Liver (tissue), 9 donors: ENCODE data around the gene TCF7L2. TPM values are rescaled to one million over a fixed set of nuclear protein-coding genes. Genes with fewer than 3 reads are reported as not detected.

Source experiments
- DNase-seq: peaks from one replicate; pipeline ENCODE4 v3.0.0-alpha.2; 2017; ENCODE audit warnings: low spot score
- H3K27ac ChIP-seq, 2 donors: one replicate each; pipeline ENCODE4 v1.7.0; 2013; ENCODE audit warnings: inconsistent platforms in 2 of 2, low read length in 2 of 2, control low read depth in 1 of 2, low read depth in 1 of 2, mild to moderate bottlenecking in 1 of 2
- H3K27me3 ChIP-seq, 4 donors: one replicate each; pipeline versions ENCODE4 v1.6.1 to v1.7.0; 2013; ENCODE audit warnings: low read length in 3 of 4, inconsistent platforms in 1 of 4, mild to moderate bottlenecking in 1 of 4, moderate library complexity in 1 of 4; ENCODE audit not compliant: control insufficient read depth in 4 of 4, insufficient read depth in 4 of 4
- H3K36me3 ChIP-seq, 4 donors: one replicate each; pipeline versions ENCODE4 v1.6.1 to v1.7.0; 2013; ENCODE audit warnings: low read length in 3 of 4, mild to moderate bottlenecking in 3 of 4, low read depth in 1 of 4, moderate library complexity in 1 of 4; ENCODE audit not compliant: control insufficient read depth in 4 of 4, insufficient read depth in 3 of 4
- H3K4me1 ChIP-seq, 4 donors: one replicate each; pipeline versions ENCODE4 v1.6.1 to v1.7.0; 2013; ENCODE audit warnings: low read length in 3 of 4, mild to moderate bottlenecking in 3 of 4, moderate library complexity in 1 of 4; ENCODE audit not compliant: control insufficient read depth in 4 of 4, insufficient read depth in 4 of 4
- H3K4me3 ChIP-seq, 3 donors: one replicate each; pipeline versions ENCODE4 v1.6.1 to v1.7.0; 2013; ENCODE audit warnings: low read length in 3 of 3, control low read depth in 1 of 3, low read depth in 1 of 3, mild to moderate bottlenecking in 1 of 3
- H3K9ac ChIP-seq, 2 donors: one replicate each; pipeline ENCODE4 v1.7.0; 2013; ENCODE audit warnings: low read length in 2 of 2, mild to moderate bottlenecking in 2 of 2, moderate library complexity in 2 of 2, control low read depth in 1 of 2, low read depth in 1 of 2
- H3K9me3 ChIP-seq, 4 donors: one replicate each; pipeline versions ENCODE4 v1.6.1 to v1.7.0; 2013; ENCODE audit warnings: low read length in 3 of 4; ENCODE audit not compliant: control insufficient read depth in 4 of 4
- ATF3 ChIP-seq: IDR thresholded peaks from 2 replicates; pipeline ENCODE4 v1.6.1; 2016; ENCODE audit warnings: antibody characterized with exemption
- CTCF ChIP-seq: fragments of 150-350 bp; IDR thresholded peaks from 2 replicates; pipeline ENCODE4 v1.5.1; 2017; ENCODE audit warnings: improper control_type of control experiment, low read depth, low read length; ENCODE audit not compliant: missing input control
- EGR1 ChIP-seq, 2 donors: IDR thresholded peaks; 2 replicates each; pipeline ENCODE4 v1.6.1; 2016 to 2018; ENCODE audit warnings: antibody characterized with exemption in 2 of 2, low read depth in 2 of 2
- FOXA1 ChIP-seq: IDR thresholded peaks from 2 replicates; pipeline ENCODE4 v1.6.1; 2016; ENCODE audit warnings: antibody characterized with exemption
- FOXA2 ChIP-seq: IDR thresholded peaks from 2 replicates; pipeline ENCODE4 v1.6.1; 2016; ENCODE audit warnings: antibody characterized with exemption
- GABPA ChIP-seq, 2 donors: IDR thresholded peaks in 1 of 2; conservative IDR thresholded peaks in 1 of 2; 2 replicates each; pipeline ENCODE4 v1.6.1; 2016; ENCODE audit warnings: antibody characterized with exemption in 2 of 2, mild to moderate bottlenecking in 1 of 2, moderate library complexity in 1 of 2
- HNF4A ChIP-seq, 2 donors: conservative IDR thresholded peaks; 2 replicates each; pipeline ENCODE4 v1.6.1; 2016; ENCODE audit warnings: antibody characterized with exemption in 2 of 2, mild to moderate bottlenecking in 2 of 2
- HNF4G ChIP-seq: IDR thresholded peaks from 2 replicates; pipeline ENCODE4 v1.6.1; 2016; ENCODE audit warnings: antibody characterized with exemption
- JUND ChIP-seq, 2 donors: IDR thresholded peaks; 2 replicates each; pipeline ENCODE4 v1.6.1; 2016; ENCODE audit warnings: antibody characterized with exemption in 2 of 2
- MAX ChIP-seq: IDR thresholded peaks from 2 replicates; pipeline ENCODE4 v1.6.1; 2016; ENCODE audit warnings: antibody characterized with exemption
- NR2F2 ChIP-seq: IDR thresholded peaks from 2 replicates; pipeline ENCODE4 v1.6.1; 2016; ENCODE audit warnings: antibody characterized with exemption
- RAD21 ChIP-seq, 2 donors: IDR thresholded peaks; 2 replicates each; pipeline ENCODE4 v1.6.1; 2016; ENCODE audit warnings: antibody characterized with exemption in 2 of 2, mild to moderate bottlenecking in 2 of 2
- REST ChIP-seq: IDR thresholded peaks from 2 replicates; pipeline ENCODE4 v1.6.1; 2016; ENCODE audit warnings: antibody characterized with exemption, mild to moderate bottlenecking
- RXRA ChIP-seq, 2 donors: IDR thresholded peaks; 2 replicates each; pipeline ENCODE4 v1.6.1; 2017 to 2018; ENCODE audit warnings: antibody characterized with exemption in 2 of 2, mild to moderate bottlenecking in 1 of 2
- SP1 ChIP-seq: IDR thresholded peaks from 2 replicates; pipeline ENCODE4 v1.6.1; 2018; ENCODE audit warnings: antibody characterized with exemption, mild to moderate bottlenecking
- TAF1 ChIP-seq: conservative IDR thresholded peaks from 2 replicates; pipeline ENCODE4 v1.6.1; 2016; ENCODE audit warnings: antibody characterized with exemption, mild to moderate bottlenecking
- YY1 ChIP-seq: IDR thresholded peaks from 2 replicates; pipeline ENCODE4 v1.6.1; 2016; ENCODE audit warnings: antibody characterized with exemption, mild to moderate bottlenecking
- ZBTB33 ChIP-seq: IDR thresholded peaks from 2 replicates; pipeline ENCODE4 v1.6.1; 2016; ENCODE audit warnings: antibody characterized with exemption
- WGBS: extraction: QIAGEN DNeasy Blood & Tissue Kit; methylation state at CpG from one replicate; pipeline ENCODE4 v1.1.7; 2013; 5-methylcytosine and 5-hydroxymethylcytosine counted together
- polyA plus RNA-seq, 2 donors: library from polyadenylated mRNA; stranded (reverse) in 1 of 2; unstranded in 1 of 2; fragments of 200-250 nt in 1 of 2; fragments of >200 nt in 1 of 2; fragmentation: Nextera tagmentation in 1 of 2; extraction: Ambion mirVana in 1 of 2; gene quantifications; one replicate each; pipeline versions ENCODE4 v1.2.1 to v1.2.3, GENCODE V29; 2013 to 2015
- total RNA-seq, 2 donors: library from RNA; depleted of rRNA; stranded (reverse); fragments of >200 nt; gene quantifications; one replicate each; pipeline ENCODE4 v1.2.3, GENCODE V29; 2014
- donor health status: healthy.
- donor health status: healthy.
- donor health status: healthy.
- donor health status: healthy.
- donor health status: healthy.

The TCF7L2 gene
- total and polyA plus RNA-seq, 4 donors = 4.9 to 18.0 (median 8.3) TPM

GRCh38 chr10:112981553-112981952 is 31.5 kb downstream of the TCF7L2 start (continued):
- no peak for TF ChIP-seq GABPA (IDR thresholded peaks at IDR 0.05 in 1 of 2, conservative IDR thresholded peaks at IDR 0.05 in 1 of 2)

GRCh38 chr10:112983444-112984056 is 33.5 kb downstream of the TCF7L2 start:
- H3K9ac ChIP-seq = no peak overlapping the region
- H3K27me3 ChIP-seq = no peaks in the 10 kb centered on the region
- H3K9me3 ChIP-seq = no peaks in the 10 kb centered on the region
- H3K4me3 ChIP-seq = no peak overlapping the region
- TF ChIP-seq REST (no peak), JUND (IDR thresholded peaks at IDR 0.05) (no peak), EGR1 (IDR thresholded peaks at IDR 0.05; ENCODE audit: low read depth in 2 of 2) (no peak), RXRA (IDR thresholded peaks at IDR 0.05) (no peak), YY1 (no peak), FOXA2 (no peak), SP1 (no peak), ATF3 (no peak)
- no peak overlapping the region for H3K27ac ChIP-seq
- 92% methylated on average over 9 of the region's 9 CpGs for WGBS
- H3K36me3 ChIP-seq = peaks cover 0 to 8% (median 6%) of the 10 kb centered on the region in 4 donors
- peaks cover 0 to 4% (median 1%) of the 10 kb centered on the region in 4 donors for H3K4me1 ChIP-seq
- no peak for DNase-seq

GRCh38 chr10:112984756-112985155 is 34.7 kb downstream of the TCF7L2 start:
- peaks cover under 1 to 9% (median 6%) of the 10 kb centered on the region in 4 donors for H3K36me3 ChIP-seq
- DNase-seq = no peak
- peaks cover 0 to 4% (median 1%) of the 10 kb centered on the region in 4 donors for H3K4me1 ChIP-seq

More at GRCh38 chr10:112984756-112985155, 34.7 kb downstream of the TCF7L2 start:
- WGBS = 88% methylated on average over 8 of the region's 8 CpGs
- no peak overlapping the region for H3K4me3 ChIP-seq
- TF ChIP-seq JUND (IDR thresholded peaks at IDR 0.05) (no peak), ATF3 (no peak), HNF4G (no peak), RAD21 (IDR thresholded peaks at IDR 0.05) (no peak), MAX (no peak), YY1 (no peak), NR2F2 (no peak), FOXA2 (no peak), ZBTB33 (no peak), HNF4A (conservative IDR thresholded peaks at IDR 0.05) (no peak), GABPA (IDR thresholded peaks at IDR 0.05 in 1 of 2, conservative IDR thresholded peaks at IDR 0.05 in 1 of 2) (no peak), RXRA (IDR thresholded peaks at IDR 0.05) (no peak), EGR1 (IDR thresholded peaks at IDR 0.05; ENCODE audit: low read depth in 2 of 2) (no peak), CTCF (no peak), REST (no peak), FOXA1 (no peak), TAF1 (no peak), SP1 (no peak)
- H3K27ac ChIP-seq = no peak overlapping the region
- H3K9ac ChIP-seq = no peak overlapping the region
- no peaks in the 10 kb centered on the region for H3K27me3 ChIP-seq
- no peaks in the 10 kb centered on the region for H3K9me3 ChIP-seq
